Activated T-cell treated with anti-CD3 and anti-CD28 coated beads for 48 hours (primary cell): ENCODE data around the gene UBTD1.
"Not testable (repeated sequence)": the region's sequence is repeated elsewhere in the genome, so short reads cannot be mapped to it uniquely, and the experiment has no call there.

Source experiments
- DNase-seq: peaks from one replicate; pipeline ENCODE4 v3.0.0-alpha.2; 2020; ENCODE audit warnings: low read depth

Gene UBTD1

GRCh38 chr10:97515271-97515978, 16.7 kb downstream of the UBTD1 start:
- no peak for DNase-seq

- DNase-seq, result no peak
These were observed 18.5 kb downstream of the UBTD1 start for GRCh38 chr10:97517096-97517750.

- no peak for DNase-seq
These were observed 19.1 kb downstream of the UBTD1 start for GRCh38 chr10:97517778-97518300.

DNA sequence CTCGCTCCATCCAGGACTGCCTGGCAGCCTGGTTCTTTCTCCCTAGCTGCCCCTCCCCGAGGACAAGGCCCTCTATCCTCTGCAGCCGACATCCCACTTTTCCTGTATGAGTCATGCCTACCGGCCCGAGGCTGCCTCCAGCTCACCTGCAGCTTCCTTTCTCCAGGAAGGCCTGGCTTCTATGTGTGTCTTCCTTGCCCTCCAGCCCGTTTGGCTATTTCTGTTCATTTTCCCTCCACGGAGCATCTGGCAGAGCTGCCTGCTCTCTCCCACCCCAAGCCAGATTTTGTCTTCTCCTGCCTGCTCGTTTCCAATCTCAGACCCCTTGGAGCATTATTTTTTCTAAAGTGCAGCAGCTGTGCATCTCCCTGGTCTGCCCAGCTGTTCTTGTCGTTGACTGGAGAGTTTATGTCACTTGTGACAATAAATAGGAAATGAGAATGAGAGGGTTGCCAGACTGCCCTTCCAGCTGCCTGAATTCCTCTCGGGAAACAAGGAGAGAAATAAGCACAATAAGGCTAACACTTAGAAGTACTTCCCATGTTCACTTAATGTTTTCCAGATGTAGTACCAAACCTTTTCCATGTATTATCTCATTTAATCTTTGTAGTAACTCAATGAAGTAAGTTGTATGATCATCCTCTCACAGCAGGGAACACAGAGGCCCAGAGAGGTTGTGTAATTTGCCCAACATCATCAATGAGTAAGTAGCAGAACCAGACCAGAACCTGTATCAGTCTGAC, 19.7 kb downstream of the UBTD1 start:
- DNase-seq, result no peak

DNA sequence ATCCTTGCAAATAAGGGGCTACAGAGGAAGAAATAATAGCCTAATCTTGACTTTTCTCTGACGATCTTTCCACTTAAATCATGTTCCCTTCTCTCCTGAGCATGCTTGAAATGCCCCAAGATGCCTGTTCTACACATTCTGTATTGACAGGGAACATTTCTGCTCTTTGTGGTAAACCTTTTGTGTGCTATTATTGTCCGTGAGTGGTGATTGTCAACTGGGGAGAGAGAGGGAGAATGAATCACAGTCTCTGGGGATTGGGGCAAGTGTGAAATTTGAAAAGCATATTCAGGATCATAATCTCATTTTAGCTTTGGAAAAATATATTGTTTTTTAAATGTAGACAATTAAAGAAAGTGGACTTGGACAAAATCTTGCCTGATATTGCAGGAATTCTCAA, 20.6 kb downstream of the UBTD1 start:
- no peak for DNase-seq

DNA sequence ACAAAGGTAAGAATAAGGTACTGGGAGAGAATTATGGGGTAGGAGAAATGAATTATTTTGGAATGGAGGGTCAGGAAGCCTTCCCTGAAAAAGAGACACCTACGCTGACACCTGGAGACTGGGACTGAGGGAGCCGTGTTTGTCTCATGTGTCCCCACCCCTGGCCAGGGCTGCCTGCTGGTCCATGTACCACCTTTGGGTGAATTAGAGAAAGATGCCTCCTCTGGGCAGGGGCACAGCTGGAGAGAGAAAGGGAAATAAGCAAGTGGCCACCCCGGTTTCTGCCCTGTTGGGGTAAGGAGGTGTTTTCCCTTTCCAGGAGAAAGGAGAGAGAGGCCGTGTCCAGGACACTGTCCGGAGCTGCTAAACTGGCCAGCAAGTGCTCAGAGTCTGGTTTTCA, 21.8 kb downstream of the UBTD1 start:
- DNase-seq, result no peak

GRCh38 chr10:97520978-97521761, 22.4 kb downstream of the UBTD1 start:
- DNase-seq, result no peak

DNA sequence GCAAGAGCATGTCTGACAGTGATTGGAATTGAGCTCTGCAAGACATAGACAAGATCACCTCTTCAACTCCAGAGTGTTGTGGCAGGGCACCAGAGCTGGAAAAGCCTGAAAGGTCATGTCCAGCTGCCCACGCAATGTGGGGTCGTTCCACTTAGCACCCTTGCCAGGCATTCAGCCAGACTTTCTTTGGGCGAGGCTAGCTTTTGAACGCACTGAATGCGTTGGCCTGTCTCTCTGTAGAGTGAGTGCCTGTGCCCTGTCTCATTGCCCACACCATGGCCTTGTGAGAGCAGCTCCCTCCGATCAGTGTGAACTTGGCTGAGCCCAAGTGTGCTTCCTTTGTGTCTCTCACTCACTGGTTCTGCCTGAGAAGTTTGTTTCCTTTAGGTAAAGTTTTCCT, 23.3 kb downstream of the UBTD1 start:
- no peak for DNase-seq

- no peak for DNase-seq
These were observed 24.2 kb downstream of the UBTD1 start for GRCh38 chr10:97522937-97523336.

- no peak for DNase-seq
These were observed 26.4 kb downstream of the UBTD1 start for GRCh38 chr10:97525086-97525485.

DNA sequence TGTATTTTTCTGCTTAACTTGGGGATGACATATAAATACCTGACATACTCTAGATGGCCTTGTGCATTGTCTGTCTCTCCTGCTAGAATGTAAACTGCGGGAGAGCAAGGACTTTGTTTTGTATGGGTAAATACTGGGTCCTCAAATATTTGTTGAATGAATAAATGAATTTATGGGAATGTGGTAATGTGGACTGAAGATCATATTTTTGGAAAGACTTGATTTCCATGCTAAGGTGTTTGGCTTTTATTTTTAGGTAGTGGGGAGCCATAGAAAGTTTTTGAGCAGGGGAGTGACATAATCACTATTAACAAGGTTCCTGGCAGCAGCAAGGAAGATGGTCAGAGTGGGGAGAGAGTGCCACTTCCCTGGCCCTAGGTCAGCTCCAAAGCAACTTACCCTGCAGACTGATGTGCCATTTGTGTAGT, 27.0 kb downstream of the UBTD1 start:
- DNase-seq, result no peak

DNA sequence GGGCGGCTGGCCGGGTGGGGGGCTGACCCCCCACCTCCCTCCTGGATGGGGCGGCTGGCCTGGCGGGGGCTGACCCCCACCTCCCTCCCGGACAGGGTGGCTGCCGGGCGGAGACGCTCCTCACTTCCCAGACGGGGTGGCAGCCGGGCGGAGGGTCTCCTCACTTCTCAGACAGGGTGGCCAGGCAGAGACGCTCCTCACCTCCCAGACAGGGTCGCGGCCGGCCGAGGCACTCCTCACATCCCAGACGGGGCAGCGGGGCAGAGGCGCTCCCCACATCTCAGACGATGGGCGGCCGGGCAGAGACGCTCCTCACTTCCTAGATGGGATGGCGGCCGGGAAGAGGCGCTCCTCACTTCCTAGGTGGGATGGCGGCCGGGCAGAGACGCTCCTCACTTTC, 30.2 kb downstream of the UBTD1 start:
- not testable (repeated sequence) for DNase-seq

DNA sequence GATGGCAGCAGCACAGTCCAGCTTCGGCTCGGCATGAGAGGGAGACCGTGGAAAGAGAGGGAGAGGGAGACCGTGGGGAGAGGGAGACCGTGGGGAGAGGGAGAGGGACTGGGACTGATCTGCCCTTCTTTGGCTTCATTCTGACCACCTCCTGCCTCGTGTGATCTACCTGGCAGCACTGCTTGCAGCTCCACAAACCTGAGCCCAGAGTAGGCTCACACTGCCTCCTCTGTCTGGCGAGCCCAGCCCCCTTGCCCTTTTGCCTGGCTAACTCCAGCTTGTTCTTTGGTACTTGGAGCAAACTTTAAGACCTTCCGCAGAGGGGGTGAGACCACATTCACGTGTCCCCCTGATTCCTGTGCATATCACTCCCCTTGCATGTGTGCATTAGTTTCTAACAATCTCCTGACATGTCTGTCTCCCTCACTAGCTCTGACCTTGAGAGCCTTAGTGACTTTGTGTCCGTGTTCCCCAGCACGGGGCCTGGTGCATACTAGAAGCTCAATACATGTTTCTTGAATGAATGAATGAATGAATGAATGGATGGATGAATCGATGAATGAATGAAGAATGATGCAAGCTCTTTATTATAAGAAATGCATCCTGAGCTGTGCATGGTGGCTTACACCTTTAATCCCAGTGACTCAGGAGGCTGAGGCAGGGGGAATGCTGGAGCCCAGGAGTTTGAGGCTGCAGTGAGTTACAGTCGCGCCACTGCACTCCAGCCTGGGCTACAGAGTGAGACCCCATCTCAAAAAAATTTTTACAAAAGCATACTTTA, 31.2 kb downstream of the UBTD1 start:
- DNase-seq, result no peak

DNA sequence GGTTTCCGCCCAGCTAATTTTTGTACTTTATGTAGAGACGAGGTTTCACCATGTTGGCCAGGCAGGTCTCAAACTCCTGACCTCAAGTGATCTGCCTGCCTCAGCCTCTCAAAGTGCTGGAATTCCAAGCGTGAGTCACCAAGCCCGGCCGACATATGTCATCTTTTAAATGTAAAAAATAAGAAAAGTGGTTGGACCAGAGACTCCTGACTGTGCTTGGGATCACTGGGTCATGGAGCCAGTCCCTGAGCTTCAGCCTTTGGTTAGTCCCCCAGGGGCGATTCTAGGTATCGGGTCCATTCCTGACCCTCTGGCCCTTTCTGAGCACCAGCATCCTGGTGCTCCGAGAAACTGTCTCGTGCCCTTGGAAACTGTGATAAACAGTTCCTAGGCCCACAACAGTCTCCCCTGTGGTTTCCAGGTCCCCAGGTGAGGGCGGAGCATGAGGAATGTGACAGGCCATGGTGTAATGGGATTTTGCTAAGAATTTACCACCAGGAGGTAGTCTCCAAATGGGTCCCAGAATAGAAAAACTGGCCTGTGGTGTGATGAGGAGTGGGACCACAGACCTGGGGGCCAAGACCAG, 32.8 kb downstream of the UBTD1 start:
- no peak for DNase-seq

GRCh38 chr10:97532935-97533671, 34.4 kb downstream of the UBTD1 start:
- DNase-seq, result no peak

DNA sequence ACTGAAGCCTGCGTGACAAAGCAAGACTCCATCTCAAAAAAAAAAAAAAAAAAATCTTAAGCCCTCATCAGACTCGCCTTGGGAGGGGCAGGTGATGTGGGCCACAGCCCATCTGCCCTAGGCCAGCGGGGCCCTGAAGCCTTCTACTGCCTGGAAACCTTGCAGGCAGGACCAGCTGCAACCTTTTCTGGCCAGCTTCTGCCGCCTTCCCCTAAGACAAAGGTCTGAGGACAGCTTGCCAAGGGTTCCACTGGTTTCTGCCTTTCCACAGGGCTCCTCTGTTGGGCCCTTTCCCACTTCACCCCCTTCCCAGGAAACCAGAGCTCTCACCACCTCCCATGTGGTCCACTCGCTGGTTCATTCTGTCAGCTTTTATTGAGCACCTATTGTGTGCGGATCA, 35.2 kb downstream of the UBTD1 start:
- no peak for DNase-seq

GRCh38 chr10:97534746-97535367, 36.1 kb downstream of the UBTD1 start:
- DNase-seq, result peak; percentile 39

DNA sequence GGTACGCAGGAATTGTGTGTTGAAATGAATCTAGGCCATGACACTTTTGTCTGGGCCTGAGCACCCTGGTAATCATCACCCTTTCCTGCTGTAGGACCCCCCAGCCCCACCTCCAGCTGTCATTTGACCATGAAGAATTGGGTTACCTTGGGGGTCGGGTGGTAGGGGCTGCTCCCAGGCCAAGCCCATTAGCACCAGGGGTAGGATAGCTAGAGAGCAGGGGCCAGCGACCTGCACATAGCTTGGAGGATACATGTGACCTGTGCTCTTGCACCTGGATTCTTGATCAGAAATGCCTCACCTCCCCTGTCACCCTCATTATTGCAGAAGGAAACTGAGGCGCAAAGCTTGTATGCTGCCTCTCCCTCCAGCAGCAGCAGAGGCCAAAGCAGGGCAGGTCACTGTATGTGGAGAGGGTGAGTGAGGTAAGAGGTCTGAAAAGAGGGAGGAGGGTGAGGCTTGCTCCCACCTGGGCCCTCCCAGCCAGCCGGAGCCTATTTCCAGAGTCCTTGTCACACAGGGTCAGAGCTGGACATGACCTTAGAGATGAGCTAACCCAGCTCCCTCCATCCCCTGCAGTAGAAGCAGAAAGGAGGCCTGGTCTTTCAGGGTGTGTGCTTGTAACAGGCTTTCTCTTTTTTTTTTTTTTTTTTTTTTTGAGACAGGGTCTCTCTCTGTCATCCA, 38.6 kb downstream of the UBTD1 start:
- DNase-seq, result no peak

DNA sequence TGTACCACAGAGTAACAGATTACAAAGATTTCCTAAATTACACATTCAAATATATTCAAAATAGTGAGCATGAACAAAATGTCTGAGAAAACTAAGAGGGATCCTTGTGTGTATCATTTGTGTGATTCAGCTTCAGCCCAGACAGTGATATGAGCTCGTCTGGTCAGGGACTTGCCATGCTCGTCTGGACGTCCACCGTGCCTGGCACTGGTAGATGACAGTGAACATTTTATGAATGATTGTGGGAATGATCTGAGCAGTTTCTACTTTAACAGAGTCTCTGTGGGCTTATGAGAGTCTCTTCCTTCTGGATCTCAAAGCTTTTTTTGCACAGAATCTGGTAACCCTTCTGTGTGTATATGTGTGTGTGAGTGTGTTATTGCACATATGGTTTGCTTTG, 39.7 kb downstream of the UBTD1 start:
- DNase-seq, result no peak
